AG20443 (cell line): ENCODE results near the gene CCNO.

Experiments used
- DNase-seq: peaks from one replicate; pipeline ENCODE4 v3.0.0; 2012; ENCODE audit warnings: low spot score, mixed read lengths

CCNO gene

GRCh38 chr5:55222985-55223811, 10.2 kb downstream of the CCNO start:
- no peak for DNase-seq

GRCh38 chr5:55222092-55222984, 11.1 kb downstream of the CCNO start:
- DNase-seq: no peak

GRCh38 chr5:55220433-55221185, 12.8 kb downstream of the CCNO start:
- no peak for DNase-seq

- no peak for DNase-seq
Measured at GRCh38 chr5:55219770-55220169, 13.6 kb downstream of the CCNO start.

GRCh38 chr5:55218967-55219366, 14.4 kb downstream of the CCNO start:
- no peak for DNase-seq

GRCh38 chr5:55211184-55211874, 22.1 kb downstream of the CCNO start:
- no peak for DNase-seq

GRCh38 chr5:55205001-55205400, 28.4 kb downstream of the CCNO start:
- DNase-seq: no peak

- DNase-seq: no peak
Measured at GRCh38 chr5:55191165-55191564, 42.2 kb downstream of the CCNO start.

GRCh38 chr5:55188656-55189540, 44.5 kb downstream of the CCNO start:
- no peak for DNase-seq

- no peak for DNase-seq
Measured at GRCh38 chr5:55187370-55187769, 46.0 kb downstream of the CCNO start.
